Fibroblast of skin of back (primary cell): ENCODE measurements around the gene MRPL51.
"Not testable (repeated sequence)": the region's sequence is repeated elsewhere in the genome, so short reads cannot be mapped to it uniquely, and the experiment has no call there.

Experiments
- DNase-seq: peaks from one replicate; pipeline ENCODE4 v3.0.0-alpha.2; 2013

MRPL51 gene

DNA sequence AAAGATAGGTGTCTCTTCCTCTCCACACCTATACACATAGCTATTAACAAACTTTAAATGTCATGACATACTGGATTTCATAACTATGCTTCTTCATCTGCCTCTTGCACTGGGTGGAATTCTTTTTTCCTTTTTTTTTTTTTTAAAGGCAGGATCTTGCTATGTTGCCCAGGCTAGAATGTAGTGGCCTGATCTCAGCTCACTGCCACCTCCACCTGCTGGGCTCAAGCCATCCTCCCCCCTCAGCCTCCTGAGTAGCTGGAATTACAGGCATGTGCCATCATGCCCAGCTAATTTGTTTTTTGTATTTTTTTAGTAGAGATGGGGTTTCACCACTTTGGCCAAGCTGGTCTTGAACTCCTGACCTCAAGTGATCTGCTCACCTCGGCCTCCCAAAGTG is 4.8 kb downstream of the MRPL51 start:
- DNase-seq, result no peak

DNA sequence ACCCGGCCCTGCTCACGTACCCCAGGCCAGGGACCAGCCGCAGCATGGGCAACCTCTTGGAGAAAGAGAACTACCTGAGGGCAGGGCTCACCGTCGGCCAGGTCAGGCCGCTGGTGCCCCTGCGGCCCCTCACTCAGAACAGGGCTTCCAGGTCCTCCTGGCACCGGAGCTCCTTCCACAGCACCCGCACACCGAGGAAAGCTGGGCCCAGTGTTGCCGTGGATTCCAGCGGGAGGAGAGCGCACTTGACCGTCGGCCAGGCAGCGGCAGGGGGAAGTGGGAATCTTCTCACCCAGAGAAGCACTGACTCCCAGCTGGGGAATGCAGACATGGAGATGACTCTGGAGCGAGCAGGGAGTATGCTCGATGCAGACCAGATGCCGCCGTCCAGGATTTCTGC is 14.6 kb downstream of the MRPL51 start:
- DNase-seq, result peak; percentile 78

DNA sequence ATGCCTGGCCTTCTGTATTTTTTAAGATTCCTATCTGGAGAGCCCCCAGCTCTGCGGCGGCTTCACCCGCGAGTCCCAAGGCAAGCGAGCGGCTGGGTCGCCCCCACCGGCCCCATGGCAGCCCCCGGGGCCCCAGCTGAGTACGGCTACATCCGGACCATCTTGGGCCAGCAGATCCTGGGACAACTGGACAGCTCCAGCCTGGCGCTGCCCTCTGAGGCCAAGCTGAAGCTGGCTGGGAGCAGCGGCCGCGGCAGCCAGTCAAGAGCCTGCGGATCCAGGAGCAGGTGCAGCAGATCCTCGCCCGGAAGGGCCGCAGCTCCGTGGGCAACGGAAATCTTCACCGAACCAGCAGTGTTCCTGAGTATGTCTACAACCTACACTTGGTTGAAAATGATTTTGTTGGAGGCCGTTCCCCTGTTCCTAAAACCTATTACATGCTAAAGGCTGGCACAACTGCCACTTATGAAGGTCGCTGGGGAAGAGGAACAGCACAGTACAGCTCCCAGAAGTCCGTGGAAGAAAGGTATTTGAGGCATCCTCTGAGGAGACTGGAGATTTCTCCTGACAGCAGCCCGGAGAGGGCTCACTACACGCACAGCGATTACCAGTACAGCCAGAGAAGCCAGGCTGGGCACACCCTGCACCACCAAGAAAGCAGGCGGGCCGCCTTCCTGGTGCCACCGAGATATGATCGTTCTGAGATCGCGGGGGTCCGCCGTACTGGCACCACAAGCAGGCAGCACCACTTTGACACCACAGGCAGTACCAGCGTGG is 15.3 kb downstream of the MRPL51 start:
- not testable (repeated sequence) for DNase-seq

DNA sequence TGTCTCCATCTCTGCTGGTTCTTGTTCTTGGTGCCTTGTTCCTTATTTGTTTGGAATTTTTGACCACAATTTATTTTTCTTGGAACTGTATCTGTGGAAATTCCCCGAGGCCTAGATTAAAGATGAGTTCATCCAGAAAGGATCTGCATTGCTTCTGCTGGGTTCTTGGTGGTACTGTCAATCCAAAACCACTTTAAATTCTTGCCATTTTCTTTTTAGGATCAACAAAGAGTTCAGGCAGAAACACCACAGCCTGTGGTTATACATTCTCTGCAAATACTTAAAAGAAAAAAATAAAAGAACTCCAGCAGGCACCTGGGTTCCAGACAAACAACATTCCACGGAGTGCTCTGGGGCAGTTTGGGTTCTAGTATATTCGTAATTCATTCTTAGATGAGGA is 16.6 kb downstream of the MRPL51 start:
- DNase-seq, result peak; percentile 88

DNA sequence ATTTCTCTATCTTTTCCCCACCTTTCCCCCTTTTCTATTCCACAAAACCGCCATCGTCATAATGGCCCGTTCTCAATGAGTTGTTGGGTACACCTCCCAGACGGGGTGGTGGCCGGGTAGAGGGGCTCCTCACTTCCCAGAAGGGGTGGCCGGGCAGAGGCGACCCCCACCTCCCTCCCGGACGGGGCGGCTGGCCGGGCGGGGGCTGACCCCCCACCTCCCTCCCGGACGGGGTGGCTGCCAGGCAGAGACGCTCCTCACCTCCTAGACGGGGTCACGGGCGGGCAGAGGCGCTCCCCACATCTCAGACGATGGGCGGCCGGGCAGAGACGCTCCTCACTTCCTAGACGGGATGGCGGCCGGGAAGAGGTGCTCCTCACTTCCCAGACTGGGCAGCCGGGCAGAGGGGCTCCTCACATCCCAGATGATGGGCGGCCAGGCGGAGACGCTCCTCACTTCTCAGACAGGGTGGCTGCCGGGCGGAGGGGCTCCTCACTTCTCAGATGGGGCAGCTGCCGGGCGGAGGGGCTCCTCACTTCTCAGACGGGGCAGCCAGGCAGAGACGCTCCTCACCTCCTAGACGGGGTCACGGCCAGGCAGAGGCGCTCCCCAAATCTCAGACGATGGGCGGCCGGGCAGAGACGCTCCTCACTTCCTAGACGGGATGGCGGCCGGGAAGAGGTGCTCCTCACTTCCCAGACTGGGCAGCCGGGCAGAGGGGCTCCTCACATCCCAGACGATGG is 17.7 kb downstream of the MRPL51 start:
- not testable (repeated sequence) for DNase-seq

DNA sequence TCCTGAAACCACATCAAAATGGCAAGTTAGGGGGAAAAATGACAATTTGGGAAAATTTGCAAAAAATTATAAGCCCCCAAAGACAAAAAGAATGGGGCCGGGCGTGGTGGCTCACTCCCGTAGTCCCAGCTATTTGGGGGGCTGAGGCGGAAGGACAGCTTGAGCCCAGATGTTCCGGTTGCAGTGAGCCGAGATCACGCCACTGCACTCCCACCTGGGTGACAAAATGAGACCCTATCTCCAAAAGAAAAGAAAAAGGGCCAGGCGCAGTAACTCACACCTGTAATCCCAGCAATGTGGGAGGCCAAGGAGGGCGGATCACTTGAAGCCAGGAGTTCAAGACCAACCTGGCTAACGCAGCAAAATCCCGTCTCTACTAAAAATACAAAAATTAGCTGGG is 20.6 kb downstream of the MRPL51 start:
- DNase-seq, result no peak

DNA sequence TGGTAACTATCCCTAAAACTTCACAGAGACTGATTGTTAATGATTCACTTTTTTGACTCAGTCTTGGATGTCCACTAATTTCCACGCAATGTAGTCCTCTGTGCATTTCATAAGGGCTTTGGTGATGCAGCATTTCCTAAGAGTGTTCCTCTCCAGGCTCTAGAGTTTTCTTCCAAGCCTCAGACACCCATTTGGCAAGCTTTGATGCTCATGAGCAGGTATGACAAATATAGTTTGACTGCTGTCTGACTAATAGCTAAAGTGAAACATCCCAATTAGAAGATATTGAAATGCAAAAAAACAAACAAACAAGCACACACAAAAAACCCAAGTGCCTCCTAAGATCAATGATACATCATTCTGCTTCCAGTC is 21.1 kb downstream of the MRPL51 start:
- no peak for DNase-seq

DNA sequence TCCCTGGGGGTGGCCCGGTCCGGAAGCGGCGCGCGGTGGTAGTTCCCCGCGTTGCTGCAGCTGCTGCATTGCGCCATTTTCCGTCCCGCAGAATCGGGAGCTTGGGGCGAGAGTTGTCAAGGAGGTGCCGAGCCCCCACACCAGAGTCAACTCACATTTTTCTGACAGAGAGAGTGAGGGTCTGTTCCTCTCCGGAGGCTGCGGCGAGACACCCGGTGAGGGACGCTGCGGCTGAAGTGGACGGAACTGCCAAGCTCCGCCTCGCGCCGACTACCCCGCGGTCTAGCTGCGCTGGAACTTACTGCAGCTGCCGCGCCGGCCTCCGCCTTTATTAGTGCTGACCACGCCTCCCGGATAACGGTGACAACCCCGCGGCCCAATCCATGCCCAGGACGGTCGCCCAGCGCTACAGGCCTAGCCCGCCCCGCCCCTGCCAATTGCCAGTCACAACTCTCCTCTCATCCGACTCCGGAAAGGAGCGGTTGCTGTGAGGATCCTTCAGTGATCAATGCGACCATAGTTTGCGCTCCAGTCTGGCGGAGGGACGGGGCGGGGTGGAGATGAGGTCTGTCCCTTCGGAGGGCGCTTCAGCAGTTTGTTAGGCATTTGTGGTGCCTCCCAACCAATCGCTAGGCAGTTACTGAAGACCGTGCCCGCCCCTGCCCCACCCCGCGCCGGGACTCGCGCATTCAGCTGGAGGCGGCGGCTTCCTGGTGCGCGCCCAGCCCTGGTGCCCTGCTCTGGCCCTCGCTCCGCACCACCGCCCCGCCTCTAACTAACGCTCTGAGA is 22.5 kb downstream of the MRPL51 start, which contains the start of gene VAMP1:
VAMP1 (minus strand) TSS at position 303 of the 789 bp plus-strand sequence; CDS start at position 157, 146 bp downstream.
- DNase-seq, result peak; percentile 99

DNA sequence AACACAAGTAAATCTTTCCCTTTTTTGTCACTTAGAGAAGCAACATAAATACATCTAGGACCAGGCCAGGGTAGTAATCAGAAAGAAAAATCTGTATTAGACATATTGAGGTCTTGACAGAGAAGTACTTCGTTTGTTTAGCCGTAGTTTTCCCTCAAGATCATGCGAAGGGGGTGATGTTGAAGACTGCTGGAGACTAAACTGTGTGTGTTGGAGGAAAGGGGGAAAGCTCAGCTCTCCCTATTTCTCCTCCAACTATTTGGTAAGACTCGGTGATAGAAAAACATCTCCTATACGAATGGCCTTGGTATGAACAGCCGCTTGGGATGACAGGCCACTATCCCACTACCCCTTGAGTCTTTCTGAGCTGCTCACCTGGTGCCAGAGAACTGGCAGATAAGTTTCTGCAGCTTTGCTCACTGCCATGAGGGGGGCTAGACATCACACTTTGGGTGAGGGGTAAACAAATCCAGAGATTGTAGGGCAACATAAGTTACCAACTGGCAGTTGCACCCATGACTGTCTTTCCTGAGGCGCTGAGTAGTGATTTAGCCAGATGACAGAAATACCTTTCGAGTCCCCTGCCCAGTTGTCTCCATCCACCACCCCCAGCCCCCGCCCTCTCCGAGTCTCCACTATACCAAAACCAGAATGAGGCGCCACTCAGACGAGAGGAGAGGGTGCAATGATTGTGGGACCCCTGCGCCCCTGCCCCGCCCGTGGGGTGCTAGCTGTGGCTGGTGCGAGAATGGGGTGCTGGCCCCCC is 23.3 kb downstream of the MRPL51 start:
- DNase-seq, result no peak

DNA sequence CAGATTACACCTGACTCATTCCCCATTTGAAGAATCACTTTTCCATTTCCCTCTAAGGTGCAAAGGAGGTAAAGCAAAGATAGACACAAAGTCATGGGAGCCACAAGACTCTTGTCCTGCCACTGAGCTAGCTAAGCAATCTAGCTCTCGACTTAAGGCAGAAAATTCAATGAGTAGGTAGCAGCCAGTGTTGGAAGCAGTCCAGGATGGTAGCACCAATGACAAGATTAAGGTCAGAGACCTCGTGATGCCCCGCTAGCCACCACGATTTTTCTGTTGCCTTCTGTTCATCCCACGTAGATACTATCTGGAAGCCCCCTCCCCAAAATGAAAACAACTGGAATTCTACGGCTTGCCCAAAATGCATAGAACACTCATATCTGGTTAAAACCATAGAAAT is 24.0 kb downstream of the MRPL51 start:
- DNase-seq, result no peak

DNA sequence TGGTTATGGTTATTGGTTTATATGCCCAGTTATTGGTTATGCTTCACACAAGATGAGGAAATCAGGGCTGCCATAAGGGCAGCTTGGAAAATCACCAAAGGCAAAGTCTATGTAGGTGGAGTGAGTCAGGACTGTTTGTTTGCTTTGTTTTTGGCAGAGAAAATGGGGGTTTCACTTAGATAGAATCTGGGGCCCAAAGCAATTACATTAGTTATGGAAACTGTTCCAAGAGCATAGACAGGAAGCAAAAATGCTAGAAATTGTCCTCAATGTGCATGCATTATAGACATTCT is 24.8 kb downstream of the MRPL51 start:
- DNase-seq, result no peak

DNA sequence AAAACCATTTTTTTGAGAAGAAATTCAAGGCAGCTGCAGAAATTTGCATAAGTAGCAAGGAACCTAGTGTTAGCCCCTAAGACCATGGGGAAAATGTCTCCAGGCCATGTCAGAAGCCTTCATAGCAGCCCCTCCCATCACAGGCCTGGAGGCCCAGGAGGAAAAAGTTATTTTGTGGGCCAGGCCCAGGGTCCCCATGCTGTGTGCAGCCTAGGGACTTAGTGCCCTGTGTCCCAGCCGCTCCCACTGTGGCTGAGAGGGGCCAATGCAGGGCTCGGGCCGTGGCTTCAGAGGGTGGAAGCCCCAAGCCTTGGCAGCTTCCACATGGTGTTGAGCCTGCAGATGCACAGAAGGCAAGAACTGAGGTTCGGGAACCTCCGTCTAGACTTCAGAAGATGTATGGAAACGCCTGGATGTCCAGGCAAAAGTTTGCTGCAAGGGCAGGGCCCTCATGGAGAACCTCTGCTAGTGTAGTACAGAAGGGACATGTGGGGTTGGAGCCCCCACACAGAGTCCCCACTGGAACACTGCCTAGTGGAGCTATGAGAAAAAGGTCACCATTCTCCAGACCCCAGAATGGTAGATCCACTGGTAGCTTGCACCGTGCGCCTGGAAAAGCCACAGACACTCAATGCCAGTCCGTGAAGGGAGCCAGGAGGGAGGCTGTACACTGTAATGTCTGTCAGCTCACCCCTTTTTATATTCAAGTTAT is 25.3 kb downstream of the MRPL51 start:
- DNase-seq, result not testable (repeated sequence)

DNA sequence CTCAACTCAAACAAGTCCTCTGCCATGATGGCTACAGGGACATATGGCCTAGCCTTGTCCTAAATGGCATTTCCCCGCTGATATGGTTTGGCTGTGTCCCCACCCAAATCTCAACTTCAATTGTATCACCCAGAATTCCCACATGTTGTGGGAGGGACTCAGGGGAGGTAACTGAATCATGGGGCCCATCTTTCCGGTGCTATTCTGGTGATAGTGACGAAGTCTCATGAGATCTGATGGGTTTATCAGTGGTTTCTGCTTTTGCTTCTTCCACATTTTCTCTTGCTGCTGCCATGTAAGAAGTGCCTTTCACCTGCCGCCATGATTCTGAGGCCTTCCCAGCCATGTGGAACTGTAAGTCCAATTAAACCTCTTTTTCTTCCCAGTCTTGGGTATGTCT is 26.3 kb downstream of the MRPL51 start:
- not testable (repeated sequence) for DNase-seq

DNA sequence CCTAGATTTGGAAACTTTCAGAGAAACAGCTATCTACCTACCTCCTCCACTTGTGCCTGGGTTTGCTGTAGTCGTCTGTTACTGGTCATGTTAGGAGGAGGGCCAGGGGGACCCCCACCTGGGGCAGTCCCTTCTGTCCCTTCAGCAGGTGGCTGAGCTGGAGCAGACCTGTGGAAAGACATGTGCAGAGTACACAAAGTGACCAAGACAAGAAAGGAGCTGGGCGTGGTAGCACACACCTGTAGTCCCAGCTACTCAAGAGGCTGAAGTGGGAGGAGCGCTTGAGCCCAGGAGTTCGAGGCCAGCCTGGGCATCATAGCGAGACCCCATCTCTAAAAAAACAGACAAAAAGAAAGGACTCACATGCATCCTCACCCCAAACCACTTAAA is 26.9 kb downstream of the MRPL51 start:
- DNase-seq, result no peak

DNA sequence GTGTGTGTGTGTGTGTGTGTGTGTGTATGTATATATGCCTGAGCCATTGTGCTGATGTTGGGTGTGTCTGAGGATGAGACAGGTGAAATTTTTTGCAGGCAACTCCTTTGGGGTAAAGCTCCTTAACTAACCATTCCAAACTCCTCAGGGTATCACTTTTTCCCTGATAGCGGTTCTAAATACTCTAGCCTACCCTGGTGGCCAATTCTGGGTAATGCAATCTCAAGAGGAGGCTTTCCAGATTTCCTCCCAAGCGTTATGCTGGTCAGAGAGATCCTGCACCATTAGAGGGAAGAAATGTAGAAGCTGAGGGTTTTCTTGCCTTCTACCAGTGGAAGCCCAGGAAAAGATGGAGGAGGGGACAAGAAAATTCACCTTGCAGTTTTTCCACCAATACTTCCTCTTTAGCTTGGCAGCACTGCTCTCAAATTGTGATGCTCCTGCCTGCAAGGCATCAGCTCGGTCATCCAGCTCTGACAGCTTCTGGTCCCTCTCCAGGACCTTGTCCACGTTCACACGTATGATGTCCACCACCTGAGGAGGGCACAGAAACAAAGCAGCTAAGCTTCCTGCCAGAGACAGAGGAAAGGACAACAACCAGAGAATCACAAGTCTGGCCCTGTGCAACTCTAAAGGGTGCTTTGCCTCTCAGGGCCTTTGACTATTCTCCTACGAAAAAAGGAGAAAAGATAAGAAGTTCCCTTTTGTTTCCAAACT is 27.4 kb downstream of the MRPL51 start:
- peak; percentile 68 for DNase-seq

DNA sequence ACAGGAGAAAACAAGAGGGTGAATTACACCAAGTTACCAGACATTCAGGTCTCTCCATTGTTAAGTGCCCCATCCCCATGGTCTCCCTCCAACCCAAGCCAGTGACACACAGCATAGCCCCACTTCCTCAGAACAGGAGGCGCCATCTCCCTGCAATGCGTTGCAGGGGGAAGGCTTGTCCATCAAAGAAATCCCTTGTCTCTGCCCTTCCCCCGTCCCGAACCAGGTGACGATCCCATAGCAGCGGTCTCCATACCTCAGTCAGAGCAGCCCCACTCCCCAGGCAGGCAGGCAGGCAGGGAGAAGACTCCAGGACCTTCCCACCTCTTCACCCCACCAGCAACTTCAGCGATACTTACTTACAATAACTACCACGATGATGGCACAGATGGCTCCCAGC is 28.5 kb downstream of the MRPL51 start:
- DNase-seq, result no peak

DNA sequence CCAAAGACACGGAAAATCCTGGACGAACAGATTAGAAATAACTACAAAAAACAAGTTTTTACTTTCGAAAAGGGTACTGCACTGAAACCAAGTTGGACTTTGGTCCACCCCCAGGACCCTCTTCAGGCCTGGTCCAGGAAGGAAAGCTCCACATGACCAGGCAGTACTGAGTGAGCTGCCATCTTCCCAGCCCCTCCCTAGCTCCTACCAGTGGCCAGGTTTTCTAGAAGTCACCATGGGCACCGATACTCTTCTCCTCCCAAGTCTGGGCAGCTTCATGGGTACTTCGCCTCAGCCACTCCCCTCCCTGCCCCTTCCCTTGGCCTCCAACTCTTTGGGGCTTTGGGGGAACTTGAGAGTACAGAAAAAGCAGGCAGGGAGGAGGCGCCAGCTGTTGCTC is 29.2 kb downstream of the MRPL51 start:
- no peak for DNase-seq

DNA sequence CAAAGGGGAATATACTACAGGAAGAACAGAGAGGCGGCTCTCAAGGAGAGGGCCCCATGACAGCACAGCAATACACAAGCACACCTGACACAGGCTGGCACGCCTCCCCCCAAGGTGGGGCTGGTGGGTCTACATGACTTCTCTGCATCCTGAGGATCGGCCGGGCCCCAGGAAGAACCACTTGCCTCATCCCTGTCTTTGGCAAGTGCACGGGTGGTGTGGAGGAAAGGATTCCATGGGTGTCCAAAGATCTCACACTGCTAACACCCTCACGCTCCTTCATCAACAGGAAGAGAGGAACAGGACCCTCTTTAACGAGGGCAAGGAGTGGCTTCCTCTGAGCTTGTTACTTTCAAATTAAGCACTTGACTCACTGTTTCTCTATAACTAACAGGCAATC is 29.8 kb downstream of the MRPL51 start:
- no peak for DNase-seq

DNA sequence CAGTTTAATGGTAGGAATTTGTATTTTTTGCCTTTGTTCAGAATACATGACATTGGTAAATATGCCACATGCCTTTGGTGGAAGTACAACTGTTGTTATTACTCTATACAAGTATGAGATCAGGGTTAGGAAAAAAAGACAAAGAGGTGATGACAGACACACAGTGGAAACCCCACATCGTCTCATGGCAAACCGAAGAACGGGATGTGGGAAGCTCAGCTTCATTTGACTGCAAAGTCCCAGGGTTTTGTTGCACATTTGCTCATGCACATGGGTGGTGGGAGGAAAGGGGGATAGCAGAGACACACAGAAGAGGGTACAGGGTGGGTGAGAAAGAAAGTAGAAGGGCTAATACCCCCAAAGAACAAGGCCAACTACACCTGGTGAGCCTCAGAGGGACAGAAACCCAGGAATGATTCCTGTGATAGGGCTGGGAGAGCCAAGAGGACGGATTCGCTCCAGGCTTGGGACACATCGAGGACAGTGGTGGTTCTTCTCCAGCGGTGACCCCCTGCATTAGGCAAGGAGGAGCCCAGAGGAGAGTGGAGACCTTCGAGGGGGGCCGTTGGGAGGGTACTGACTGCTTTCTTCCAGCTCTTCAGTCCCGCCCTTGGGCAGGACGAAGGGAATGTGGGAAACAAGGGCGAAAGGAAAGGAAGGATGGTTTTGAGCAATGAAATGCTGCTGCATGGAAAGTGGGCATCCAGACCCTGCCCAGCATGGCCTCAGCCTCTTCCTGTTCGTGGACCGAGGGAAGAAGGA is 30.6 kb downstream of the MRPL51 start:
- DNase-seq, result no peak

DNA sequence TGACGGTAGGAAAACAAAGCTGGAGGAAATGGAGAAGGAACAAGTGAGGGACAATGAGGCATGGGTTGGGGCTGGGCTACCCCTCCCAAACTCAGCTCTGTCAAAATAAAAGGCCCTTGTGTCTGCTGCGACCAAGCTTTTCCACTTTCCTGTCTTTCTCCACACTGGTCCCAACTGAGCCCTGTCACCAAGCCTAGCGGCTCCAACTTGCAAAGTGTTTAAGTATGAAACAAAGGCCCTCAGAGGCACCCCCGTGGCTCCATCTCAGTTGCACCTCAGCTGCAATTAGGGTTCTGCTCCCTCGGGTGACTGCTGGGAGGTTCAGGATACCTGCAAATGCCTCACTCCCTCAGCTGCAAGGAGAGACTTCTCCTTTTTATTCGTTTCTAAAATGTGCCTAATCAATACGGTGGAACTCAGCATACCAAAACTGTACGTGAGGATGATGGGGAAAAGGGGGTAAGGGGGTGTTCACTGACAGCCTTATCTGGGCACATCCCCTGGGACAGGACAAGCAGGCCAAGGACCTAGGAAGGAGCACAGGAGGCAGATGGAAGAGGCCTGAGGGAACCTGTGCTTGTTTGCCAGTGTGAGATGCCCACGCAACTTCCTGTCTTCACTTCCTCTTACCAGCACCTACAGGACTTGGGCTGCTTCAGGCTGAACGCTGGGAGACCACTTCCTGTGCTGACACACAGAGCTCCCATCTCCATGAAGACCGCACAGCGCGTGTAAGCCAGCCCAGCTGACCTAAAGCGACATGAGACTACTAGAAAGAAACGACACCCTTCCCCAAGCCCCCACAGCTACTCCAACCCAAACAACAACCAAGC is 31.4 kb downstream of the MRPL51 start:
- no peak for DNase-seq
